ENCODE results near the gene HHIPL1. TPM values are rescaled to one million over a fixed set of nuclear protein-coding genes. Genes with fewer than 3 reads are reported as not detected.

The HHIPL1 gene
- total and polyA plus RNA-seq, 2 of the 8 experiments (the other 6 are each of a cell fraction or from before 2014, with no cell fraction given): 1.5 to 2.6 TPM

- TF ChIP-seq SIN3A (conservative IDR thresholded peaks at IDR 0.05 in 1 of 2, IDR thresholded peaks at IDR 0.05 in 1 of 2; ENCODE audit: low read depth in 1 of 2, low read length in 2 of 2) (no peak), RNF2 (IDR thresholded peaks at IDR 0.05; ENCODE audit: borderline replicate concordance, low read depth, low read length, missing control alignments, poor library complexity, severe bottlenecking) (no peak), SP1 (IDR thresholded peaks at IDR 0.05; ENCODE audit: low read depth, low read length) (no peak), GTF2F1 (IDR thresholded peaks at IDR 0.05; ENCODE audit: borderline replicate concordance, low read depth, low read length) (no peak), TAF1 (IDR thresholded peaks at IDR 0.05; ENCODE audit: low read depth, low read length) (no peak), EZH2 (IDR thresholded peaks at IDR 0.05; ENCODE audit: low read depth, low read length, severe bottlenecking) (no peak), CTBP2 (IDR thresholded peaks at IDR 0.05; ENCODE audit: borderline replicate concordance, insufficient read depth, insufficient read length, low read length) (no peak), CBX8 (IDR thresholded peaks at IDR 0.05; ENCODE audit: borderline replicate concordance, low read depth, low read length) (no peak), TBP (IDR thresholded peaks at IDR 0.05; ENCODE audit: low read depth, low read length) (no peak)
Measured at GRCh38 chr14:99716850-99717681, 72.1 kb downstream of the HHIPL1 start (continued).

All from H1 (cell line).